Natural killer cell (primary cell): ENCODE results near the gene CALD1. TPM values are rescaled to one million over a fixed set of nuclear protein-coding genes. Genes with fewer than 3 reads are reported as not detected.

ENCODE experiments used
- ATAC-seq, 3 donors: fragments of 150-1000 bp in 2 of 3; fragments of 200-7000 bp in 1 of 3; cut with Tn5 transposase; 1 replicate in 1 of 3; 2 replicates in 2 of 3; pipeline ENCODE4 v1.10.0; 2021; ENCODE audit warnings: mild to moderate bottlenecking in 2 of 3, moderate library complexity in 2 of 3
- DNase-seq, 2 donors: peaks; one replicate each; pipeline versions ENCODE4 v3.0.0 to v3.0.0-alpha.2; 2013 to 2021; ENCODE audit warnings: mixed read lengths in 1 of 2
- H3K27ac ChIP-seq: one replicate; pipeline ENCODE4 v1.5.1; 2013; ENCODE audit warnings: mild to moderate bottlenecking, low read length
- H3K27me3 ChIP-seq: one replicate; pipeline ENCODE4 v1.6.1; 2013; ENCODE audit warnings: low read length; ENCODE audit not compliant: control insufficient read depth, insufficient read depth
- H3K36me3 ChIP-seq: one replicate; pipeline ENCODE4 v1.6.1; 2013; ENCODE audit warnings: low read length; ENCODE audit not compliant: control insufficient read depth, insufficient read depth
- H3K4me1 ChIP-seq: one replicate; pipeline ENCODE4 v1.6.1; 2013; ENCODE audit warnings: low read length; ENCODE audit not compliant: control insufficient read depth, insufficient read depth
- H3K4me3 ChIP-seq: one replicate; pipeline ENCODE4 v1.5.1; 2013; ENCODE audit warnings: low read length
- H3K9me3 ChIP-seq: one replicate; pipeline ENCODE4 v1.6.1; 2013; ENCODE audit warnings: low read length; ENCODE audit not compliant: control insufficient read depth, insufficient read depth
- H3K27ac Mint-ChIP-seq, 2 donors: one replicate each; pipeline ENCODE4 v1.8.0; 2022; ENCODE audit warnings: mild to moderate bottlenecking in 2 of 2, mixed read lengths in 2 of 2, moderate library complexity in 1 of 2
- H3K27me3 Mint-ChIP-seq, 2 donors: one replicate each; pipeline ENCODE4 v1.8.0; 2022; ENCODE audit warnings: low read depth in 2 of 2, mixed read lengths in 2 of 2
- H3K36me3 Mint-ChIP-seq: one replicate; pipeline ENCODE4 v1.8.0; 2022; ENCODE audit warnings: mixed read lengths
- H3K4me1 Mint-ChIP-seq, 2 donors: one replicate each; pipeline ENCODE4 v1.8.0; 2022; ENCODE audit warnings: mixed read lengths in 2 of 2
- H3K4me3 Mint-ChIP-seq: one replicate; pipeline ENCODE4 v1.8.0; 2022; ENCODE audit warnings: mild to moderate bottlenecking, moderate library complexity, mixed read lengths
- H3K9me3 Mint-ChIP-seq, 2 donors: one replicate each; pipeline ENCODE4 v1.8.0; 2022; ENCODE audit warnings: mixed read lengths in 2 of 2
- WGBS: methylation state at CpG from one replicate; pipeline ENCODE4 v1.1.7; 2013; ENCODE audit warnings: missing lambda C conversion rate; ENCODE audit not compliant: insufficient coverage; 5-methylcytosine and 5-hydroxymethylcytosine counted together
- intact Hi-C: fragments of 100-400 bp; cut with micrococcal nuclease; formaldehyde crosslinking; loops from one replicate; pipeline ENCODE4 v1.14.2; 2022
- total RNA-seq, 4 donors: library from RNA; stranded (reverse); fragments of 120-200 nt in 1 of 4; gene quantifications; one replicate each; pipeline versions ENCODE4 v1.2.3 to v1.2.4, GENCODE V29; 2013 to 2022
- TF ChIP-seq, protein P1 (sequence below): fragments of 200-600 bp; IDR thresholded peaks from one replicate; pipeline ENCODE4 v1.8.0; 2022; ENCODE audit warnings: antibody characterized with exemption

Gene CALD1
- total RNA-seq, 3 donors from 2014 or later (not counting 1 experiment from before 2014, with no cell fraction given) = 0.14 to 2.5 (median 1.0) TPM

DNA sequence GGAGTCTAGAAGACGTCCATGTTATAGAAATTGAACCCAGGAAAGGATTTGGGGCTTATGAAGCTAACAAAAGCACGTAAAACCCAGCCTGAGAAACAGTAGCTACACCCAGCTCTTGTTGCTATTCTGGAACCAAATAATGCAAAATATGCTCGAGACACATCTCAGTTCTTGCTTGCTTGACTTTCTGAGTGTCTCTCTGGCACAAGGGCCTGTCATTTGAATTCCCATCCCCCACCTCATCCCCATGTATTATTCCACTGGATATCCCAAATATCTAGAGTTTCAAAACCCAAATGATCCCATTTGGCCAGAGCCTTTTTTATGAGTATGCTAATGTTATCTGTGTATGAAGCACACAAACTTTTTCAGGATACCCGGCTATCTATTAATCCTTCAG is 158.7 kb downstream of the CALD1 start:
- ATAC-seq = no peak

DNA sequence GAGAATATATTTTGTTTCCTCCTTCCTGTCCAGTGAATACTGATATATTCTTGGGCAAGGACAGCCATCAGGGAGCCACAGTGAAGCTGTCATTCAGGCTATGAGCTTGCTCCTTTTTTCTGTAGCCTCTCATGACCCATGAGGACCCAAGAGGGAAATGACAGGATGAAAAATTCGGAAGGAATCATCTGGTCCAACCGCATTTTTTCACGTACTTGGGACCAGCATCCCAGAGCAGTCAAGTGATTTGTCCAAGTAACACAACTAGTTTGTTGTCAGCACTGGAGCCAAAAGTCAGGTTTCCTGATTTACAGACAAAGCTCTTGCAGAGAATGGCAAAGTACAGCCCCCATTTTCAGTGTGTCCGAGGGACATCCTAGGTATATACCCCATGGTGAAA is 159.7 kb downstream of the CALD1 start:
- Histone ChIP-seq H3K4me3 (no peak overlapping the region), H3K27ac (no peak overlapping the region), H3K9me3 (no peaks in the 10 kb centered on the region), H3K4me1 (no peaks in the 10 kb centered on the region), H3K36me3 (no peaks in the 10 kb centered on the region), H3K27me3 (peaks cover 2% of the 10 kb centered on the region)
- 97% methylated on average over 4 of the region's 4 CpGs for WGBS
- Mint-ChIP-seq H3K9me3 (no peaks in the 10 kb centered on the region), H3K4me1 (no peaks in the 10 kb centered on the region), H3K27ac (no peak overlapping the region), H3K36me3 (no peaks in the 10 kb centered on the region), H3K27me3 (peaks cover 7 to 15% of the 10 kb centered on the region in 2 donors), H3K4me3 (no peak overlapping the region)
- ATAC-seq (no peak), DNase-seq (no peak)
- intact Hi-C loops = no loop called here
- TF ChIP-seq, protein P1, sequence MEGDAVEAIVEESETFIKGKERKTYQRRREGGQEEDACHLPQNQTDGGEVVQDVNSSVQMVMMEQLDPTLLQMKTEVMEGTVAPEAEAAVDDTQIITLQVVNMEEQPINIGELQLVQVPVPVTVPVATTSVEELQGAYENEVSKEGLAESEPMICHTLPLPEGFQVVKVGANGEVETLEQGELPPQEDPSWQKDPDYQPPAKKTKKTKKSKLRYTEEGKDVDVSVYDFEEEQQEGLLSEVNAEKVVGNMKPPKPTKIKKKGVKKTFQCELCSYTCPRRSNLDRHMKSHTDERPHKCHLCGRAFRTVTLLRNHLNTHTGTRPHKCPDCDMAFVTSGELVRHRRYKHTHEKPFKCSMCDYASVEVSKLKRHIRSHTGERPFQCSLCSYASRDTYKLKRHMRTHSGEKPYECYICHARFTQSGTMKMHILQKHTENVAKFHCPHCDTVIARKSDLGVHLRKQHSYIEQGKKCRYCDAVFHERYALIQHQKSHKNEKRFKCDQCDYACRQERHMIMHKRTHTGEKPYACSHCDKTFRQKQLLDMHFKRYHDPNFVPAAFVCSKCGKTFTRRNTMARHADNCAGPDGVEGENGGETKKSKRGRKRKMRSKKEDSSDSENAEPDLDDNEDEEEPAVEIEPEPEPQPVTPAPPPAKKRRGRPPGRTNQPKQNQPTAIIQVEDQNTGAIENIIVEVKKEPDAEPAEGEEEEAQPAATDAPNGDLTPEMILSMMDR = no peak

More for the DNA sequence above, 158.7 kb downstream of the CALD1 start:
- no peaks in the 10 kb centered on the region for H3K36me3 ChIP-seq
- Mint-ChIP-seq H3K27ac (no peak overlapping the region), H3K9me3 (no peaks in the 10 kb centered on the region), H3K4me3 (no peak overlapping the region), H3K4me1 (peaks cover 0 to 2% of the 10 kb centered on the region in 2 donors), H3K27me3 (peaks cover 5 to 9% of the 10 kb centered on the region in 2 donors), H3K36me3 (no peaks in the 10 kb centered on the region)
- intact Hi-C loops = no loop called here
- no peak overlapping the region for H3K4me3 ChIP-seq
- no peaks in the 10 kb centered on the region for H3K27me3 ChIP-seq
- DNase-seq = no peak
- TF ChIP-seq, protein P1 = no peak
- 86% methylated on average over 4 of the region's 4 CpGs for WGBS
- H3K9me3 ChIP-seq = no peaks in the 10 kb centered on the region
- H3K4me1 ChIP-seq = no peaks in the 10 kb centered on the region
- H3K27ac ChIP-seq = no peak overlapping the region

DNA sequence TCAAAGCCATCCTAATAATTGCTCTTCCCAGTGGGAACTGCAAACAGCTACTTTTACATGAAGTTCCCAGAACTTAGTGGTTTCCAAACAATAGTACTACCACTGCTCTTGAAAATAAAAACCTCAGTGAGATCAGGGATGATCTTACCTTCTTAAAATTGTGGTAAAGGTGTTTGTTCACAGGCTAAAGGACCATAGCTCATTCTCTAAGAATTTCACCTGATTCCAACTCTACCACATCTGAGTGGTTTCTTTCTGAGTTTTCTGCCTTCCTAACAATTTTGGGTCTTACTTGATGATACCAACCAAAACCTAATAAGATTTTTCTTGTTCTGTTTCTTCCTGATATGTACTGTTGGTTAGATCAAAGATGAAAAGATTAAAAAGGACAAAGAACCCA is 161.3 kb downstream of the CALD1 start:
- H3K36me3 Mint-ChIP-seq = no peaks in the 10 kb centered on the region
- TF ChIP-seq, protein P1 = no peak
- ATAC-seq (no peak), DNase-seq (no peak)
- Histone ChIP-seq H3K4me3 (no peak overlapping the region), H3K4me1 (no peaks in the 10 kb centered on the region), H3K27me3 (peaks cover 2% of the 10 kb centered on the region), H3K9me3 (no peaks in the 10 kb centered on the region), H3K36me3 (no peaks in the 10 kb centered on the region), H3K27ac (no peak overlapping the region)
- H3K27ac Mint-ChIP-seq = no peak overlapping the region
- intact Hi-C loops = no loop called here
- no peaks in the 10 kb centered on the region for H3K4me1 Mint-ChIP-seq
- H3K27me3 Mint-ChIP-seq = peaks cover 7 to 31% of the 10 kb centered on the region in 2 donors
- no peaks in the 10 kb centered on the region for H3K9me3 Mint-ChIP-seq
- no peak overlapping the region for H3K4me3 Mint-ChIP-seq

DNA sequence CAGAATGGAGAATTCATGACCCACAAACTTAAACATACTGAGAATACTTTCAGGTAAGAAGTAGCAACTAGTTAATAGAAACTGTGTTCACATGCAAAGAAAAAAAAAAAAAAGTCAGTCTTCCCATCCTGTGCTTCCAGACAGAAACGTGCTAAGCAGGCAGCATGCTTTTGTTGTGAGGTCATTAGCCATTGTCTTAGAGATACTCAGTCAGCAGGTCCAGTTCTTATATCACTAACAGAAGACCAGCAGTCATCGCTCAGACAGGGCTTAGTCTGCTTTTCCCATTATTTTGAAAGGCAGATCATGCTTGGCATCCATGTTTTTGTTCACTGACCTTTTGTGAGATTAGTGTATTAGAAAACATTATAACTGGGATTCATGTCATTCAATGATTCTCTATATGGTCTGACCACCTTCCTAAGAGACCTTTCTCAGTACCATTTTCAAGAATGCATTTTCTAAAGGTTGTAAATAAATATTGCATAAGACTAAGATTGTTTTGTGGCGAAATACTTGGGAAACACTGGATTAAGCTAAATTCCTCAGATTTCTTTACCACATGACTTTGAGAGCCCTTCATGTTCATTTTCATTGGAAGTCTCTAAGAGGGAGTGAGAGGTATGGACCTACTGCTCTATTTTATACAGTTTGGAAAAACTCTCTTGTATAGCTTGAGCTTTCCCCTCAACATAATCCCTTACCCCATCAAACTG is 161.9 kb downstream of the CALD1 start:
- TF ChIP-seq, protein P1 = no peak
- peaks cover 7 to 33% of the 10 kb centered on the region in 2 donors for H3K27me3 Mint-ChIP-seq
- no peaks in the 10 kb centered on the region for H3K4me1 Mint-ChIP-seq
- H3K9me3 Mint-ChIP-seq = no peaks in the 10 kb centered on the region
- no peaks in the 10 kb centered on the region for H3K36me3 ChIP-seq
- no peak overlapping the region for H3K27ac Mint-ChIP-seq
- 69% methylated on average over 2 of the region's 3 CpGs for WGBS
- no peak overlapping the region for H3K4me3 ChIP-seq
- ATAC-seq = no peak
- H3K4me3 Mint-ChIP-seq = no peak overlapping the region
- intact Hi-C loops = no loop called here
- no peaks in the 10 kb centered on the region for H3K36me3 Mint-ChIP-seq
- H3K4me1 ChIP-seq = no peaks in the 10 kb centered on the region
- H3K27me3 ChIP-seq = peaks cover 2% of the 10 kb centered on the region
- DNase-seq = no peak
- H3K9me3 ChIP-seq = no peaks in the 10 kb centered on the region
- no peak overlapping the region for H3K27ac ChIP-seq
